ENCODE data around the gene XXYLT1. TPM values are rescaled to one million over a fixed set of nuclear protein-coding genes. Genes with fewer than 3 reads are reported as not detected.

XXYLT1 gene
- total RNA-seq, 4 donors from 2014 or later, result 7.5 to 19.4 (median 10.6) TPM

- no peak for TF ChIP-seq CTCF (IDR thresholded peaks at IDR 0.05; ENCODE audit: low read depth)
These were observed 25.7 kb upstream of the XXYLT1 start for GRCh38 chr3:195296662-195297061.

GRCh38 chr3:195291121-195291520 lies 20.2 kb upstream of the XXYLT1 start:
- TF ChIP-seq CTCF (IDR thresholded peaks at IDR 0.05; ENCODE audit: low read depth), result no peak

- TF ChIP-seq CTCF (IDR thresholded peaks at IDR 0.05; ENCODE audit: low read depth), result no peak
These were observed 15.3 kb upstream of the XXYLT1 start for GRCh38 chr3:195286115-195286872.

- TF ChIP-seq CTCF (IDR thresholded peaks at IDR 0.05; ENCODE audit: low read depth), result no peak
These were observed 14.4 kb upstream of the XXYLT1 start for GRCh38 chr3:195285372-195285771.

GRCh38 chr3:195284842-195285241 lies 13.9 kb upstream of the XXYLT1 start:
- TF ChIP-seq CTCF (IDR thresholded peaks at IDR 0.05; ENCODE audit: low read depth), result no peak

- no peak for TF ChIP-seq CTCF (IDR thresholded peaks at IDR 0.05; ENCODE audit: low read depth)
These were observed 12.0 kb upstream of the XXYLT1 start for GRCh38 chr3:195282961-195283360.

GRCh38 chr3:195274259-195274966 lies 3.5 kb upstream of the XXYLT1 start:
- no peak for TF ChIP-seq CTCF (IDR thresholded peaks at IDR 0.05; ENCODE audit: low read depth)
